Prostate gland (tissue), 2 donors: ENCODE measurements around the gene DNAJB8.

ENCODE experiments used
- POLR2A ChIP-seq: fragments of 450-650 bp; IDR thresholded peaks from one replicate; pipeline ENCODE4 v1.6.1; 2016; ENCODE audit warnings: antibody characterized with exemption, mild to moderate bottlenecking
- POLR2AphosphoS5 ChIP-seq: sonication (generic); formaldehyde crosslinking; IDR thresholded peaks from one replicate; pipeline ENCODE4 v1.6.1; 2017; ENCODE audit warnings: antibody characterized with exemption
- TF ChIP-seq, protein P1 (sequence below), 4 experiments: fragments of 200-600 bp in 2 of 4; fragments of 450-650 bp in 2 of 4; sonication (generic) in 2 of 4; IDR thresholded peaks; 1 replicate in 3 of 4; 2 replicates in 1 of 4; pipeline ENCODE4 v1.5.1; 2016 to 2019; ENCODE audit warnings: antibody characterized with exemption in 4 of 4, mild to moderate bottlenecking in 2 of 4, moderate library complexity in 2 of 4

DNA sequence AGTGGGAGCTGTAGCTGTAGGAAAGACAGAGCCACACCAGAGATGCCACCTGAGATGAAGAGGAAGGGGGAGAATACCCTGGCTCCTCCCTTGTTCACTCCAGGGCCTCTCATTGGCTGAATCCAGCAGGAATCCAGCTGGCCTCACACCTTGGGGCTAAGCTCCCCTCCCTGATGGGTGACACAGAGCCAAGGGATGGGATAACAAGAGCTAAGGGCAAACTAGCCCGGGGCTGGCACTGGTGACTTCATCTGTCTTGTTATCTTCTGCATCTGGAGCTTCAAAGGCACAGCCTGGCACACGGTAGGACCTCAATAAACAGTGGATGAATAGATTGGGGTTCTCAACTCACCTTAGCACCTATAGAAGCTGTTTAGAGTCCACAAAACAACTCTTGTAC, 40.1 kb upstream of the DNAJB8 start:
- TF ChIP-seq POLR2A = no peak
- TF ChIP-seq, protein P1, sequence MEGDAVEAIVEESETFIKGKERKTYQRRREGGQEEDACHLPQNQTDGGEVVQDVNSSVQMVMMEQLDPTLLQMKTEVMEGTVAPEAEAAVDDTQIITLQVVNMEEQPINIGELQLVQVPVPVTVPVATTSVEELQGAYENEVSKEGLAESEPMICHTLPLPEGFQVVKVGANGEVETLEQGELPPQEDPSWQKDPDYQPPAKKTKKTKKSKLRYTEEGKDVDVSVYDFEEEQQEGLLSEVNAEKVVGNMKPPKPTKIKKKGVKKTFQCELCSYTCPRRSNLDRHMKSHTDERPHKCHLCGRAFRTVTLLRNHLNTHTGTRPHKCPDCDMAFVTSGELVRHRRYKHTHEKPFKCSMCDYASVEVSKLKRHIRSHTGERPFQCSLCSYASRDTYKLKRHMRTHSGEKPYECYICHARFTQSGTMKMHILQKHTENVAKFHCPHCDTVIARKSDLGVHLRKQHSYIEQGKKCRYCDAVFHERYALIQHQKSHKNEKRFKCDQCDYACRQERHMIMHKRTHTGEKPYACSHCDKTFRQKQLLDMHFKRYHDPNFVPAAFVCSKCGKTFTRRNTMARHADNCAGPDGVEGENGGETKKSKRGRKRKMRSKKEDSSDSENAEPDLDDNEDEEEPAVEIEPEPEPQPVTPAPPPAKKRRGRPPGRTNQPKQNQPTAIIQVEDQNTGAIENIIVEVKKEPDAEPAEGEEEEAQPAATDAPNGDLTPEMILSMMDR (IDR thresholded peaks at IDR 0.05) = no peak
- no peak for TF ChIP-seq POLR2AphosphoS5
